Peyer's patch (tissue), 4 donors: ENCODE data around the gene CSNK1A1L.

ENCODE experiments used
- CTCF ChIP-seq, 6 experiments: fragments of 450-650 bp in 4 of 6; fragments of 200-600 bp in 2 of 6; sonication (generic) in 1 of 6; IDR thresholded peaks; one replicate each; pipeline ENCODE4 v1.5.1; 2017 to 2019; ENCODE audit warnings: antibody characterized with exemption in 6 of 6, mild to moderate bottlenecking in 3 of 6, moderate library complexity in 1 of 6
- POLR2A ChIP-seq, 2 donors: fragments of 450-650 bp; IDR thresholded peaks; one replicate each; pipeline ENCODE4 v1.5.1; 2017; ENCODE audit warnings: antibody characterized with exemption in 2 of 2, mild to moderate bottlenecking in 2 of 2, moderate library complexity in 2 of 2

- no peak for TF ChIP-seq POLR2A (IDR thresholded peaks at IDR 0.05)
- no peak for TF ChIP-seq CTCF (IDR thresholded peaks at IDR 0.05)
Observed at GRCh38 chr13:37148501-37148900, 43.0 kb upstream of the CSNK1A1L start.
